Measurements from ENCODE around the gene CYTH3.
A peak's percentile ranks its signal among the peaks of the same experiment; 100 is the strongest.

Gene CYTH3

GRCh38 chr7:6256677-6257535 is 15.5 kb downstream of the CYTH3 start:
- peak in 1 of 2 experiments; percentile 25 for DNase-seq (ENCODE audit: low read depth in 2 of 2)

GRCh38 chr7:6256109-6256483 is 16.3 kb downstream of the CYTH3 start:
- no peak for DNase-seq (ENCODE audit: low read depth in 2 of 2)

- DNase-seq (ENCODE audit: low read depth in 2 of 2): no peak
Measured at GRCh38 chr7:6254866-6255265, 17.6 kb downstream of the CYTH3 start.

- DNase-seq (ENCODE audit: low read depth in 2 of 2): no peak
Measured at GRCh38 chr7:6252748-6253147, 19.7 kb downstream of the CYTH3 start.

GRCh38 chr7:6252341-6252746 is 20.1 kb downstream of the CYTH3 start:
- DNase-seq (ENCODE audit: low read depth in 2 of 2): no peak

GRCh38 chr7:6251653-6252052 is 20.8 kb downstream of the CYTH3 start:
- DNase-seq (ENCODE audit: low read depth in 2 of 2): no peak

GRCh38 chr7:6250364-6250833 is 22.0 kb downstream of the CYTH3 start:
- peak in 1 of 2 experiments; percentile 25 for DNase-seq (ENCODE audit: low read depth in 2 of 2)

- no peak for DNase-seq (ENCODE audit: low read depth in 2 of 2)
Measured at GRCh38 chr7:6249043-6249442, 23.4 kb downstream of the CYTH3 start.

GRCh38 chr7:6248581-6248980 is 23.8 kb downstream of the CYTH3 start:
- DNase-seq (ENCODE audit: low read depth in 2 of 2): no peak

- DNase-seq (ENCODE audit: low read depth in 2 of 2): no peak
Measured at GRCh38 chr7:6246251-6246917, 26.0 kb downstream of the CYTH3 start.

GRCh38 chr7:6244021-6244420 is 28.4 kb downstream of the CYTH3 start:
- DNase-seq (ENCODE audit: low read depth in 2 of 2): no peak

GRCh38 chr7:6243168-6243567 is 29.3 kb downstream of the CYTH3 start:
- no peak for DNase-seq (ENCODE audit: low read depth in 2 of 2)

- no peak for DNase-seq (ENCODE audit: low read depth in 2 of 2)
Measured at GRCh38 chr7:6242561-6242960, 29.9 kb downstream of the CYTH3 start.

GRCh38 chr7:6241607-6241973 is 30.8 kb downstream of the CYTH3 start:
- DNase-seq (ENCODE audit: low read depth in 2 of 2): no peak

- no peak for DNase-seq (ENCODE audit: low read depth in 2 of 2)
Measured at GRCh38 chr7:6238309-6238925, 34.0 kb downstream of the CYTH3 start.

- no peak for DNase-seq (ENCODE audit: low read depth in 2 of 2)
Measured at GRCh38 chr7:6237730-6238129, 34.7 kb downstream of the CYTH3 start.

- DNase-seq (ENCODE audit: low read depth in 2 of 2): no peak
Measured at GRCh38 chr7:6237011-6237410, 35.4 kb downstream of the CYTH3 start.

GRCh38 chr7:6235029-6235871 is 37.2 kb downstream of the CYTH3 start:
- DNase-seq (ENCODE audit: low read depth in 2 of 2): no peak

GRCh38 chr7:6234384-6234783 is 38.0 kb downstream of the CYTH3 start:
- DNase-seq (ENCODE audit: low read depth in 2 of 2): no peak

- no peak for DNase-seq (ENCODE audit: low read depth in 2 of 2)
Measured at GRCh38 chr7:6232534-6232933, 39.9 kb downstream of the CYTH3 start.

GRCh38 chr7:6232116-6232515 is 40.3 kb downstream of the CYTH3 start:
- DNase-seq (ENCODE audit: low read depth in 2 of 2): no peak

- DNase-seq (ENCODE audit: low read depth in 2 of 2): no peak
Measured at GRCh38 chr7:6231184-6231583, 41.2 kb downstream of the CYTH3 start.

Data from stimulated activated CD4-positive, alpha-beta T cell treated with anti-CD3 and anti-CD28 coated beads, Interleukin-12 subunit alpha, Interleukin-12 subunit beta, amount 100 ng/mL, for 24 hours (primary cell).